SK-N-SH (cell line): Measurements from ENCODE around the gene TRPV2. TPM values are rescaled to one million over a fixed set of nuclear protein-coding genes. Genes with fewer than 3 reads are reported as not detected.
"Not testable (repeated sequence)": the region's sequence is repeated elsewhere in the genome, so short reads cannot be mapped to it uniquely, and the experiment has no call there.

Source experiments
- CTCF ChIA-PET: fragments of 300-600, 350-600 bp; formaldehyde crosslinking; extraction: SDS; loops from one replicate; lab custom pipeline; 2021; lab: Yijun Ruan, JAX
- POLR2A ChIA-PET: fragments of 350-600 bp; sonication (Branson Sonifier 250); formaldehyde crosslinking; extraction: SDS; loops from one replicate; lab custom pipeline; 2020; ENCODE audit warnings: antibody characterized with exemption, inconsistent platforms; lab: Yijun Ruan, JAX
- DNase-seq: peaks from one replicate; pipeline ENCODE4 v3.0.0; 2012
- H2AFZ ChIP-seq: fragments of 200-600 bp; sonication (generic); 2 replicates; pipeline ENCODE4 v1.8.1; 2016; ENCODE audit warnings: antibody characterized with exemption, mild to moderate bottlenecking, low read depth
- H3F3A ChIP-seq: fragments of 200-600 bp; sonication (generic); replicated peaks from 2 replicates; pipeline ENCODE3; 2016; ENCODE audit warnings: antibody characterized with exemption, mild to moderate bottlenecking; ENCODE audit not compliant: insufficient read depth
- H3K27ac ChIP-seq, 2 experiments: fragments of 200-500 bp in 1 of 2; fragments of 200-600 bp in 1 of 2; sonication (Bioruptor generic) in 1 of 2; sonication (generic), shearing (Covaris generic) in 1 of 2; 2 replicates each; pipeline versions ENCODE4 v1.5.1 to v1.6.1; 2014 to 2016; ENCODE audit warnings: low read depth in 2 of 2, inconsistent platforms in 1 of 2, low read length in 1 of 2, mild to moderate bottlenecking in 1 of 2, mixed read lengths in 1 of 2
- H3K27me3 ChIP-seq: fragments of 200-600 bp; sonication (generic), shearing (Covaris generic); 2 replicates; pipeline ENCODE4 v1.6.1; 2016; ENCODE audit warnings: mixed run types; ENCODE audit not compliant: insufficient read depth
- H3K36me3 ChIP-seq, 2 experiments: fragments of 200-500 bp in 1 of 2; fragments of 200-600 bp in 1 of 2; sonication (Bioruptor generic) in 1 of 2; sonication (generic) in 1 of 2; replicated peaks in 1 of 2; 2 replicates each; pipeline versions ENCODE3 to v1.5.1; 2014 to 2016; ENCODE audit warnings: low read length in 1 of 2, mild to moderate bottlenecking in 1 of 2; ENCODE audit not compliant: insufficient read depth in 2 of 2, control insufficient read depth in 1 of 2
- H3K4me1 ChIP-seq, 2 experiments: fragments of 200-500 bp in 1 of 2; fragments of 200-600 bp in 1 of 2; sonication (Bioruptor generic) in 1 of 2; sonication (generic), shearing (Covaris generic) in 1 of 2; 2 replicates each; pipeline versions ENCODE4 v1.5.1 to v1.6.1; 2014 to 2016; ENCODE audit warnings: low read depth in 1 of 2, low read length in 1 of 2, mixed run types in 1 of 2; ENCODE audit not compliant: insufficient read depth in 2 of 2, control insufficient read depth in 1 of 2
- H3K4me2 ChIP-seq: fragments of 200-600 bp; sonication (generic), shearing (Covaris generic); 2 replicates; pipeline ENCODE4 v1.6.1; 2017; ENCODE audit warnings: mixed run types
- H3K4me3 ChIP-seq, 2 experiments: fragments of 200-500 bp in 1 of 2; fragments of 200-600 bp in 1 of 2; sonication (Bioruptor generic) in 1 of 2; sonication (generic), shearing (Covaris generic) in 1 of 2; 2 replicates each; pipeline versions ENCODE4 v1.5.1 to v1.8.1; 2014 to 2016; ENCODE audit warnings: low read depth in 2 of 2, inconsistent platforms in 1 of 2, low read length in 1 of 2, mild to moderate bottlenecking in 1 of 2, mixed read lengths in 1 of 2, moderate library complexity in 1 of 2
- H3K79me2 ChIP-seq: fragments of 200-600 bp; sonication (generic); 2 replicates; pipeline ENCODE4 v1.8.1; 2017; ENCODE audit warnings: mild to moderate bottlenecking; ENCODE audit not compliant: insufficient read depth
- H3K9ac ChIP-seq: fragments of 200-600 bp; sonication (generic); 2 replicates; pipeline ENCODE4 v1.6.1; 2017; ENCODE audit warnings: mixed run types
- H3K9me2 ChIP-seq: fragments of 200-600 bp; sonication (generic); 2 replicates; pipeline ENCODE4 v1.6.1; 2017; ENCODE audit warnings: mixed run types
- H3K9me3 ChIP-seq: fragments of 200-600 bp; sonication (generic); 2 replicates; pipeline ENCODE4 v1.6.1; 2017; ENCODE audit warnings: mixed run types, mild to moderate bottlenecking, moderate library complexity
- H4K20me1 ChIP-seq: fragments of 200-600 bp; sonication (generic); 2 replicates; pipeline ENCODE4 v1.6.1; 2017; ENCODE audit warnings: mild to moderate bottlenecking, mixed run types; ENCODE audit not compliant: insufficient read depth
- FOXM1 ChIP-seq: IDR thresholded peaks from 2 replicates; pipeline ENCODE4 v1.4.0; 2012; ENCODE audit warnings: low read depth, mild to moderate bottlenecking
- GABPA ChIP-seq: IDR thresholded peaks from 2 replicates; pipeline ENCODE4 v1.4.0; 2012; ENCODE audit warnings: low read depth, mild to moderate bottlenecking
- POLR2AphosphoS5 ChIP-seq: IDR thresholded peaks from 2 replicates; pipeline ENCODE4 v1.6.1; 2012; ENCODE audit warnings: low read depth, low read length
- RAD21 ChIP-seq: IDR thresholded peaks from 2 replicates; pipeline ENCODE4 v1.6.1; 2012; ENCODE audit warnings: mild to moderate bottlenecking, low read length
- SIN3A ChIP-seq: IDR thresholded peaks from 2 replicates; pipeline ENCODE4 v1.6.1; 2012; ENCODE audit warnings: low read depth, mild to moderate bottlenecking, low read length, moderate library complexity, borderline replicate concordance
- TEAD4 ChIP-seq: IDR thresholded peaks from 2 replicates; pipeline ENCODE4 v1.4.0; 2012; ENCODE audit warnings: mild to moderate bottlenecking, borderline replicate concordance; ENCODE audit not compliant: insufficient read depth
- WGBS: methylation state at CpG from one replicate; pipeline ENCODE4 v1.1.6; 2017; ENCODE audit warnings: low lambda C conversion rate; 5-methylcytosine and 5-hydroxymethylcytosine counted together
- polyA plus RNA-seq, 3 experiments: library from polyadenylated mRNA; depleted of rRNA; stranded (reverse); fragments of >200 nt; gene quantifications; 2 replicates each; pipeline ENCODE4 v1.2.3, GENCODE V29; 2012

The TRPV2 gene
- polyA plus RNA-seq, 1 of the 3 experiments (the other 2 are of a cell fraction) = 11.0 TPM

DNA sequence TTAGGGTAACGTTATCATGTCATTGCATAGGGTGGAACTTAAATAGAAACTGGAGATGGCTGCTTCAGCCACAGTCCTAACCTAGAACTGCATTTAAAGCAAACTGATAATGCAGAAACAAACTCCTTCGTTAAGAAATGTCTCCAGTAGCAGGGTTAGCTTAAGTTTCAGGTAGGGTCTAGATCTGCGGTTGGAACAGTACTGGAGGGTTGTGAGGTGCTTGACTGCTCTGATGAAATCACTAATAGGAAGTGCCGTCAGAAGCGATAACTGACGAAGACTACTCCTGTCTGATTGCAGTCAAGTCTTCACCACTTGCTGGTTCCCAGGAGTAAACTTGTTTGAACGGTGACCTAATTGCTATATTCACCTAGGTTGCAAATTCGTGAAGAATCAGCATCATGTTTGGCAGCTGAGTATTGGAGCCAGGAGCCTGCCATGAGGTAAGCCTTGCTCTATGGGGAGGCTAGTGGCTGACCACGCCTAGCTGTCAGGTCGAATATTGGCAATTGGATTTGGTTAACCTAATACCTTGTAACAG is 24.5 kb downstream of the TRPV2 start:
- peak overlapping the region; percentile 96 for H3K9ac ChIP-seq
- POLR2A ChIA-PET = interaction anchor here (0.6 to 2.1 kb wide), 4 partner anchors 11 to 96 kb away, joined by 3 to 25 read pairs (median 5); no protein-coding TSS in a partner anchor
- TF ChIP-seq POLR2AphosphoS5 (peak; percentile 27; the same call in 1 of the 2 replicates), GABPA (no peak), SIN3A (0 out of 2 replicates have a peak, but pooled peaks have one; percentile 54), TEAD4 (no peak)
- H3K27me3 ChIP-seq = no peaks in the 10 kb centered on the region
- peaks cover 32% of the 10 kb centered on the region for H3F3A ChIP-seq
- H3K36me3 ChIP-seq = peaks cover 45% of the 10 kb centered on the region in 2 experiments
- H3K27ac ChIP-seq = peak overlapping the region; percentile 66 to 78; a peak in 3 of 4 replicates
- H3K4me2 ChIP-seq = peak overlapping the region; percentile 93
- CTCF ChIA-PET = interaction anchor here (0.7 to 33.7 kb wide), 6 partner anchors 7 to 81 kb away, joined by 3 to 746 read pairs (median 4); no protein-coding TSS in a partner anchor
- H3K4me3 ChIP-seq = peak overlapping the region; percentile 87 to 98
- DNase-seq = no peak
- H3K9me3 ChIP-seq = no peaks in the 10 kb centered on the region
- H3K79me2 ChIP-seq = peaks cover 46% of the 10 kb centered on the region
- H3K4me1 ChIP-seq = peaks cover 25 to 34% of the 10 kb centered on the region in 2 experiments; a peak in 3 of 4 replicates
- WGBS = 15% methylated on average over 10 of the region's 10 CpGs
- H3K9me2 ChIP-seq = no peaks in the 10 kb centered on the region
- no peak overlapping the region for H2AFZ ChIP-seq
- peaks cover 52% of the 10 kb centered on the region for H4K20me1 ChIP-seq

DNA sequence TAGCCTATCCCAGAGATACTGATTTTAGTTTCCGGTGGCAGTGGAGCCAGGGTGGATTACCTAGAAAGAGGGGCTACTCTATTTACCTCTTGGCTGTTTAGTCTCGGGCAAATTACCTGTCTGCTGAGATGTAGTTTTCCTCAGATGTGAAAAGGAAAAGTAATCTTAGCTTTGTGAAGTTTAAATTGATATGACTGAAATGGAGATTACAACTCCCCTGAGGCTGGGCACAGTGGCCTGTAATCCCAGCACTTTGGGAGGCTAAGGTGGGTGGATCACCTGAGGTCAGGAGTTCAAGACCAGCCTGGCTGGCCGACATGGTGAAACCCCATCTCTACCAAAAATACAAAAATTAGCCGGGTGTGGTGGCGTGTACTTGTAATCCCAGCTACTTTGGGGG is 25.0 kb downstream of the TRPV2 start:
- H3K27me3 ChIP-seq, H3K9me2 ChIP-seq, H2AFZ ChIP-seq, DNase-seq, H3K9me3 ChIP-seq: not testable (repeated sequence)
- Histone ChIP-seq H3K4me2 (peak overlapping the region; percentile 93), H3K4me3 (peak overlapping the region; percentile 87 to 98), H4K20me1 (peaks cover 55% of the 10 kb centered on the region), H3K79me2 (peaks cover 46% of the 10 kb centered on the region), H3F3A (peaks cover 34% of the 10 kb centered on the region), H3K27ac (peak overlapping the region; percentile 66 to 78; a peak in 2 of 4 replicates), H3K9ac (peak overlapping the region; percentile 96), H3K4me1 (peaks cover 25 to 34% of the 10 kb centered on the region in 2 experiments; a peak in 3 of 4 replicates), H3K36me3 (peaks cover 45% of the 10 kb centered on the region in 2 experiments)
- CTCF ChIA-PET = interaction anchor here (0.7 to 33.7 kb wide), 10 partner anchors 8 to 914 kb away, joined by 3 to 746 read pairs (median 4); no protein-coding TSS in a partner anchor
- POLR2A ChIA-PET = interaction anchor here (0.6 to 1.6 kb wide), 3 partner anchors 11 to 55 kb away, joined by 3 to 4 read pairs (median 3); no protein-coding TSS in a partner anchor
- WGBS = 66% methylated on average over 5 of the region's 5 CpGs

DNA sequence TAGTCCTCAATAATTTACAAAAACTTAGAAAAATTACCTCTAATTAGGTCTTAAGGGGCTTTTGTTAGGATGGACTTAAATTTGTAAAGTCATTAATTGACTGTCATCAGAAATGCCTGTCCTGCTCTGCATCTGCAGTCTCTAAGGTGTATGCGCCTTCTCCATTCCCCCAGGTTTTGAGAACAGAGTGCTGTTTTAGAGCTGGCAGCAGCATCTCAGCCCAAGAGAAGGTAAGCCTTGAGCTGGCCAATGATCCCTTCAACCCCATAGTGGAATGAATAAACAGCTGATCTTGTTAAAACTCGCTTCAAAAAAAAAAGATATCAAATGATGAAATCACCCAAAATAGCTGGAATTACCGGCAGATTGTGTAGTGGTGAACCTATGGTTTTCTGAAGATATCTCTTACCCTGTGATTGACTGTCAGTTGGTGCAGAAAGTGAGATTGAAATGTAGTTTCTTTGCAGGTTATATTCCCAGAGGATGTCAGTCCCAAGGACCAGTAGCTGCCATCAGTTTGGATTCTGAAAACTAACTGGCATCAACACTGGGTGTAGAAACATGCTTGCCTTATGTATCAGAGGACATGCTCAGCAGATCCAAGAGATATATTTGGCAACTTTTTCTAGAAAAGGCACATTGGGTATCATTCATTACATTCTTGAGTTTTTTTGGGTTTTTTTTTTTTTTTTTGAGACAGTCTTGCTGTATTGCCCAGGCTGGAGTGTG is 25.7 kb downstream of the TRPV2 start:
- Histone ChIP-seq H3K36me3 (peaks cover 48 to 51% of the 10 kb centered on the region in 2 experiments), H3F3A (peaks cover 41% of the 10 kb centered on the region), H4K20me1 (peaks cover 59% of the 10 kb centered on the region), H3K79me2 (peaks cover 46% of the 10 kb centered on the region), H3K4me1 (peaks cover 25 to 34% of the 10 kb centered on the region in 2 experiments; a peak in 3 of 4 replicates)
- 71% methylated on average over 3 of the region's 3 CpGs for WGBS
- ChIA-PET CTCF (interaction anchor here (0.7 to 33.7 kb wide), 9 partner anchors 9 to 913 kb away, joined by 3 to 746 read pairs (median 4); no protein-coding TSS in a partner anchor), POLR2A (interaction anchor here (0.6 to 1.6 kb wide), 3 partner anchors 23 to 78 kb away, joined by 3 to 4 read pairs (median 3); no protein-coding TSS in a partner anchor)
- TF ChIP-seq POLR2AphosphoS5 (peak; percentile 48; the same call in 1 of the 2 replicates), RAD21 (no peak), FOXM1 (no peak)
- TF ChIP-seq, all 33 proteins: peak for 1
- Histone ChIP-seq H3K9ac (peak overlapping the region; percentile 96), H3K9me2 (no peaks in the 10 kb centered on the region), H3K27ac (peak overlapping the region in 1 of 2 experiments; percentile 66; a peak in 1 of 4 replicates), H3K27me3 (no peaks in the 10 kb centered on the region), H3K4me2 (peak overlapping the region; percentile 93), H3K4me3 (peak overlapping the region; percentile 87 to 98; a peak in 3 of 4 replicates), H3K9me3 (no peaks in the 10 kb centered on the region), H2AFZ (no peak overlapping the region)
- DNase-seq = no peak
